OCI-LY7 (cell line): ENCODE data around the gene LDLRAD4. TPM values are rescaled to one million over a fixed set of nuclear protein-coding genes. Genes with fewer than 3 reads are reported as not detected.

Experiments
- BruUV-seq: library from RNA; stranded (reverse); fragments of 400-500 nt; replicated peaks from 2 replicates; lab custom pipeline; 2021; lab: Mats Ljungman, UMichigan
- CTCF ChIA-PET: fragments of 300-600 bp; sonication (Branson Sonifier 250); formaldehyde crosslinking; loops from one replicate; lab custom pipeline; 2022; ENCODE audit warnings: antibody characterized with exemption; ENCODE audit not compliant: unreplicated experiment; lab: Charles Lee
- POLR2A ChIA-PET: fragments of 300-600 bp; sonication (Branson Sonifier 250); formaldehyde crosslinking; loops from one replicate; lab custom pipeline; 2022; ENCODE audit warnings: antibody characterized with exemption; lab: Charles Lee
- DNase-seq: peaks from one replicate; pipeline ENCODE4 v3.0.0-alpha.2; 2015; ENCODE audit warnings: low spot score
- H2AFZ ChIP-seq: fragments of 200-600 bp; sonication (generic), shearing (Covaris generic); 2 replicates; pipeline ENCODE4 v1.6.1; 2014; ENCODE audit warnings: mild to moderate bottlenecking, antibody characterized with exemption, low read length, moderate library complexity
- H3K27ac ChIP-seq: fragments of 200-600 bp; sonication (generic); 2 replicates; pipeline ENCODE4 v1.5.1; 2014; ENCODE audit warnings: mixed run types, low read depth, mild to moderate bottlenecking, moderate library complexity, low read length, inconsistent platforms; ENCODE audit not compliant: poor library complexity, severe bottlenecking
- H3K36me3 ChIP-seq: fragments of 200-600 bp; sonication (generic); 2 replicates; pipeline ENCODE4 v1.6.1; 2014; ENCODE audit warnings: mild to moderate bottlenecking, antibody characterized with exemption, low read length, moderate library complexity, mixed read lengths; ENCODE audit not compliant: insufficient read depth
- H3K4me1 ChIP-seq: fragments of 200-600 bp; sonication (generic); 2 replicates; pipeline ENCODE4 v1.5.1; 2014; ENCODE audit warnings: mild to moderate bottlenecking, low read length; ENCODE audit not compliant: insufficient read depth, poor library complexity, severe bottlenecking
- H3K4me2 ChIP-seq: fragments of 200-600 bp; sonication (generic); 2 replicates; pipeline ENCODE4 v1.6.1; 2014; ENCODE audit warnings: mild to moderate bottlenecking, low read length
- H3K4me3 ChIP-seq: fragments of 200-600 bp; sonication (generic); 2 replicates; pipeline ENCODE4 v1.5.1; 2014; ENCODE audit warnings: mild to moderate bottlenecking, low read depth, low read length; ENCODE audit not compliant: poor library complexity, severe bottlenecking
- H3K79me2 ChIP-seq: fragments of 200-600 bp; sonication (generic); 2 replicates; pipeline ENCODE4 v1.6.1; 2016; ENCODE audit warnings: low read depth, mild to moderate bottlenecking, low read length, moderate library complexity, mixed read lengths; ENCODE audit not compliant: insufficient read depth
- H3K9me2 ChIP-seq: fragments of 200-600 bp; sonication (generic); 2 replicates; pipeline ENCODE4 v1.6.1; 2016; ENCODE audit warnings: mild to moderate bottlenecking, low read length, mixed read lengths; ENCODE audit not compliant: insufficient read depth
- H3K9me3 ChIP-seq: fragments of 200-600 bp; sonication (generic); 2 replicates; pipeline ENCODE4 v1.6.1; 2014; ENCODE audit warnings: mild to moderate bottlenecking, mixed run types, low read length, mixed read lengths
- H4K20me1 ChIP-seq: fragments of 200-600 bp; sonication (generic); 2 replicates; pipeline ENCODE4 v1.6.1; 2014; ENCODE audit warnings: mild to moderate bottlenecking, antibody characterized with exemption, low read length, moderate library complexity, mixed read lengths; ENCODE audit not compliant: insufficient read depth
- EZH2phosphoT487 ChIP-seq: fragments of 200-600 bp; sonication (generic); IDR thresholded peaks from 2 replicates; pipeline ENCODE4 v1.6.1; 2018; ENCODE audit warnings: low read depth, borderline replicate concordance, mild to moderate bottlenecking, mixed run types, antibody characterized with exemption, low read length, moderate library complexity, mixed read lengths
- intact Hi-C: fragments of 100-400 bp; cut with micrococcal nuclease; formaldehyde crosslinking; loops from one replicate; pipeline ENCODE4 v1.10.0; 2022; ENCODE audit not compliant: unreplicated experiment
- total RNA-seq, 2 experiments: library from RNA; depleted of rRNA in 1 of 2; stranded (reverse); fragments of >200 nt in 1 of 2; shearing (Covaris generic) in 1 of 2; gene quantifications; 2 replicates each; pipeline ENCODE4 v1.2.3, GENCODE V29; 2014 to 2022
- TF ChIP-seq, protein P1 (sequence below): fragments of 200-600 bp; sonication (generic); conservative IDR thresholded peaks from 2 replicates; pipeline ENCODE4 v1.5.1; 2014; ENCODE audit warnings: mild to moderate bottlenecking, antibody characterized with exemption, low read length, moderate library complexity, mixed read lengths

Gene LDLRAD4
- total RNA-seq, 2 experiments from 2014 or later = 26.2 to 43.8 TPM

GRCh38 chr18:13178197-13178596, 40.4 kb upstream of the LDLRAD4 start:
- Histone ChIP-seq H3K4me1 (no peaks in the 10 kb centered on the region), H3K79me2 (no peaks in the 10 kb centered on the region), H3K4me2 (no peak overlapping the region), H3K27ac (no peak overlapping the region), H3K4me3 (no peak overlapping the region), H4K20me1 (no peaks in the 10 kb centered on the region), H3K9me3 (no peaks in the 10 kb centered on the region), H3K9me2 (no peaks in the 10 kb centered on the region), H2AFZ (no peak overlapping the region), H3K36me3 (no peaks in the 10 kb centered on the region)
- no peak for DNase-seq
- intact Hi-C loops = no loop called here
- CTCF ChIA-PET = no interaction called here
- POLR2A ChIA-PET = no interaction called here
- BruUV-seq = no TSS peak
- TF ChIP-seq EZH2phosphoT487 = no peak
- TF ChIP-seq, protein P1, sequence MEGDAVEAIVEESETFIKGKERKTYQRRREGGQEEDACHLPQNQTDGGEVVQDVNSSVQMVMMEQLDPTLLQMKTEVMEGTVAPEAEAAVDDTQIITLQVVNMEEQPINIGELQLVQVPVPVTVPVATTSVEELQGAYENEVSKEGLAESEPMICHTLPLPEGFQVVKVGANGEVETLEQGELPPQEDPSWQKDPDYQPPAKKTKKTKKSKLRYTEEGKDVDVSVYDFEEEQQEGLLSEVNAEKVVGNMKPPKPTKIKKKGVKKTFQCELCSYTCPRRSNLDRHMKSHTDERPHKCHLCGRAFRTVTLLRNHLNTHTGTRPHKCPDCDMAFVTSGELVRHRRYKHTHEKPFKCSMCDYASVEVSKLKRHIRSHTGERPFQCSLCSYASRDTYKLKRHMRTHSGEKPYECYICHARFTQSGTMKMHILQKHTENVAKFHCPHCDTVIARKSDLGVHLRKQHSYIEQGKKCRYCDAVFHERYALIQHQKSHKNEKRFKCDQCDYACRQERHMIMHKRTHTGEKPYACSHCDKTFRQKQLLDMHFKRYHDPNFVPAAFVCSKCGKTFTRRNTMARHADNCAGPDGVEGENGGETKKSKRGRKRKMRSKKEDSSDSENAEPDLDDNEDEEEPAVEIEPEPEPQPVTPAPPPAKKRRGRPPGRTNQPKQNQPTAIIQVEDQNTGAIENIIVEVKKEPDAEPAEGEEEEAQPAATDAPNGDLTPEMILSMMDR = no peak

DNA sequence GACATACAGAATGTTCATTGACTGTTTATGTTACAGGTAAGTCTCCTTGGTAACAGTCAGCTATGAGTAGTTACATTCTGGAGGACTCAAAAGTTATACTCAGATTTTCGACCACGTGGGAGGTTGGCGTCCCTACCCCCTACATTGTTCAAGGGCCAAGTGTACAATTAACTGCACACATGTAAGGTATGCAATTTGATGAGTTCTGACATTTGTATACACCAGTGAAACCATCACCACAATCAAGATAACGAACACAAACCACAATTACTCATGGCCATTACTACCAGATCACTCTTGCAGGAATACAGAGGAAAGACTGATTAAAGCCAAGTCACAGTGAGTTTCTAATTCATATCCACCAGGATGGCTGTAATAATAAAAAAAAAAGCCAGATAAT, 39.6 kb upstream of the LDLRAD4 start:
- ChIA-PET CTCF (no interaction called here), POLR2A (interaction anchor here (1.1 kb wide), 1 partner anchor 9 kb away, joined by 3 read pairs; no protein-coding TSS in a partner anchor)
- H4K20me1 ChIP-seq = no peaks in the 10 kb centered on the region
- BruUV-seq = no TSS peak
- intact Hi-C loops = no loop called here
- H3K9me3 ChIP-seq = no peaks in the 10 kb centered on the region
- H3K4me2 ChIP-seq = no peak overlapping the region
- no peak overlapping the region for H3K27ac ChIP-seq
- H3K79me2 ChIP-seq = no peaks in the 10 kb centered on the region
- no peaks in the 10 kb centered on the region for H3K36me3 ChIP-seq
- DNase-seq = no peak
- no peak overlapping the region for H3K4me3 ChIP-seq
- no peak overlapping the region for H2AFZ ChIP-seq
- H3K9me2 ChIP-seq = no peaks in the 10 kb centered on the region
- TF ChIP-seq, protein P1 = no peak
- no peak for TF ChIP-seq EZH2phosphoT487
- no peaks in the 10 kb centered on the region for H3K4me1 ChIP-seq

- ChIA-PET POLR2A (interaction anchor here (1.1 kb wide), 1 partner anchor 8 kb away, joined by 3 read pairs; no protein-coding TSS in a partner anchor), CTCF (no interaction called here)
- H3K27ac ChIP-seq = no peak overlapping the region
- intact Hi-C loops = no loop called here
- H3K9me2 ChIP-seq = no peaks in the 10 kb centered on the region
- H3K36me3 ChIP-seq = no peaks in the 10 kb centered on the region
- H3K4me1 ChIP-seq = no peaks in the 10 kb centered on the region
- no peak overlapping the region for H2AFZ ChIP-seq
- H3K9me3 ChIP-seq = no peaks in the 10 kb centered on the region
- DNase-seq = no peak
- BruUV-seq = no TSS peak
- no peaks in the 10 kb centered on the region for H3K79me2 ChIP-seq
- TF ChIP-seq EZH2phosphoT487 = no peak
- TF ChIP-seq, protein P1 = no peak
- H4K20me1 ChIP-seq = no peaks in the 10 kb centered on the region
- H3K4me3 ChIP-seq = no peak overlapping the region
- no peak overlapping the region for H3K4me2 ChIP-seq
Measured at GRCh38 chr18:13179566-13180113, 38.9 kb upstream of the LDLRAD4 start.
